ENCODE measurements around the gene GCN1.

DNA sequence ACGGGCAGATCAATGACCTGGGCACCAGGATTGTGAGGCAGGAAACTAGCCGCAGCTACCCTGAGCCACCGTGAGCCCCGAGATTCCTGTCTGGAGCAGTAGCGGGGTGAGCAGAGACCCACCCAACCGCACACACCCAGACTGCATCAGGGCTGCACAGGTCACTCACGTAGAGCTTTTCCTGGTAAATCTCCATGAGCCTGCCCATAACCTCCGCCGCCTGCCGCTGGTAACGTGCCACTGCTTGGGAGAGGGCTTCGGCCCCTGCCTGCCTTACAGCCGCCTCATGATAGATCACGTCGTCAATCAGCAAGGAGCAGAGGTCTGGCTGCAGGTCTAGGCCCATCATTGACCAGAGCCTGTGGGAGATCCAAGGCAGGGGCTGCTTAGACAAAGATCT is 39.4 kb downstream of the GCN1 start:
- TF ChIP-seq, protein P1, sequence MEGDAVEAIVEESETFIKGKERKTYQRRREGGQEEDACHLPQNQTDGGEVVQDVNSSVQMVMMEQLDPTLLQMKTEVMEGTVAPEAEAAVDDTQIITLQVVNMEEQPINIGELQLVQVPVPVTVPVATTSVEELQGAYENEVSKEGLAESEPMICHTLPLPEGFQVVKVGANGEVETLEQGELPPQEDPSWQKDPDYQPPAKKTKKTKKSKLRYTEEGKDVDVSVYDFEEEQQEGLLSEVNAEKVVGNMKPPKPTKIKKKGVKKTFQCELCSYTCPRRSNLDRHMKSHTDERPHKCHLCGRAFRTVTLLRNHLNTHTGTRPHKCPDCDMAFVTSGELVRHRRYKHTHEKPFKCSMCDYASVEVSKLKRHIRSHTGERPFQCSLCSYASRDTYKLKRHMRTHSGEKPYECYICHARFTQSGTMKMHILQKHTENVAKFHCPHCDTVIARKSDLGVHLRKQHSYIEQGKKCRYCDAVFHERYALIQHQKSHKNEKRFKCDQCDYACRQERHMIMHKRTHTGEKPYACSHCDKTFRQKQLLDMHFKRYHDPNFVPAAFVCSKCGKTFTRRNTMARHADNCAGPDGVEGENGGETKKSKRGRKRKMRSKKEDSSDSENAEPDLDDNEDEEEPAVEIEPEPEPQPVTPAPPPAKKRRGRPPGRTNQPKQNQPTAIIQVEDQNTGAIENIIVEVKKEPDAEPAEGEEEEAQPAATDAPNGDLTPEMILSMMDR (IDR thresholded peaks at IDR 0.05; ENCODE audit: low read depth, low read length), result no peak
- no peak for TF ChIP-seq POLR2A (IDR thresholded peaks at IDR 0.05; ENCODE audit: extremely low read depth, insufficient read length)

Data from NB4 (cell line).